H1 (cell line): Measurements from ENCODE around the gene MCMBP. TPM values are rescaled to one million over a fixed set of nuclear protein-coding genes. Genes with fewer than 3 reads are reported as not detected.

Experiments used
- BCL11A ChIP-seq, 2 experiments: IDR thresholded peaks; one replicate each; pipeline ENCODE4 v1.6.1; 2011; ENCODE audit warnings: low read depth in 2 of 2, low read length in 2 of 2, mild to moderate bottlenecking in 2 of 2
- CHD7 ChIP-seq: fragments of 300-600 bp; sonication (generic); IDR thresholded peaks from 2 replicates; pipeline ENCODE4 v1.7.1; 2012; ENCODE audit warnings: low read length, moderate library complexity, mild to moderate bottlenecking, inconsistent platforms; ENCODE audit not compliant: insufficient replicate concordance
- FOSL1 ChIP-seq: IDR thresholded peaks from 2 replicates; pipeline ENCODE4 v1.6.1; 2011; ENCODE audit warnings: mild to moderate bottlenecking, low read depth, low read length, moderate library complexity; ENCODE audit not compliant: insufficient read depth
- HDAC6 ChIP-seq: IDR thresholded peaks from one replicate; pipeline ENCODE4 v1.7.1; 2012; ENCODE audit warnings: low read depth, mild to moderate bottlenecking, inconsistent platforms, low read length, moderate library complexity
- KDM4A ChIP-seq: IDR thresholded peaks from one replicate; pipeline ENCODE4 v1.7.1; 2012; ENCODE audit warnings: low read depth, mild to moderate bottlenecking, moderate library complexity, low read length, inconsistent platforms; ENCODE audit not compliant: severe bottlenecking
- MAX ChIP-seq: IDR thresholded peaks from 2 replicates; pipeline ENCODE4 v1.6.1; 2012; ENCODE audit warnings: inconsistent platforms
- RAD21 ChIP-seq, 2 experiments: IDR thresholded peaks in 1 of 2; conservative IDR thresholded peaks in 1 of 2; 2 replicates each; pipeline ENCODE4 v1.6.1; 2011; ENCODE audit warnings: low read depth in 2 of 2, low read length in 2 of 2, improper control_type of control experiment in 1 of 2, inconsistent platforms in 1 of 2, mild to moderate bottlenecking in 1 of 2, moderate library complexity in 1 of 2
- RBBP5 ChIP-seq: IDR thresholded peaks from 2 replicates; pipeline ENCODE4 v1.7.1; 2012; ENCODE audit warnings: low read depth, mild to moderate bottlenecking, inconsistent platforms, low read length, moderate library complexity, borderline replicate concordance
- SIRT6 ChIP-seq: IDR thresholded peaks from one replicate; pipeline ENCODE4 v1.7.1; 2012; ENCODE audit warnings: low read length, inconsistent platforms
- TAF1 ChIP-seq: IDR thresholded peaks from 2 replicates; pipeline ENCODE4 v1.6.1; 2011; ENCODE audit warnings: mild to moderate bottlenecking, low read depth, low read length
- TBP ChIP-seq: IDR thresholded peaks from 2 replicates; pipeline ENCODE4 v1.6.1; 2011; ENCODE audit warnings: low read depth, low read length, improper control_type of control experiment
- TCF12 ChIP-seq: IDR thresholded peaks from 2 replicates; pipeline ENCODE4 v1.6.1; 2011; ENCODE audit warnings: low read depth, mild to moderate bottlenecking, low read length
- polyA plus RNA-seq, 7 experiments: library from polyadenylated mRNA; depleted of rRNA in 3 of 7; stranded (reverse) in 5 of 7; unstranded in 2 of 7; fragments of >200 nt in 5 of 7; fragments of 200-250 nt in 2 of 7; gene quantifications; 1 replicate in 5 of 7; 2 replicates in 1 of 7; 4 replicates in 1 of 7; pipeline versions ENCODE4 v1.2.1 to v1.2.3, GENCODE V29; 2011 to 2013; ENCODE audit warnings: missing spikeins in 2 of 7, mixed read lengths in 2 of 7
- total RNA-seq: library from RNA; stranded (reverse); fragmentation: NEBNext Ultra II Directional; extraction: Animal tissue kit (Norgen Biotek cat#: 25700); gene quantifications from 2 replicates; pipeline ENCODE4 v1.2.1, GENCODE V29; 2021

Gene MCMBP
- total and polyA plus RNA-seq, 2 of the 8 experiments (the other 6 are each of a cell fraction or from before 2014, with no cell fraction given), result 67.3 to 81.7 TPM

- no peak for TF ChIP-seq CHD7
- no peak for TF ChIP-seq TCF12
- TF ChIP-seq SIRT6, result no peak
- TF ChIP-seq HDAC6, result no peak
- no peak for TF ChIP-seq TAF1
- no peak for TF ChIP-seq FOSL1
- TF ChIP-seq MAX, result no peak
- no peak for TF ChIP-seq RBBP5
- TF ChIP-seq RAD21 (IDR thresholded peaks at IDR 0.05 in 1 of 2, conservative IDR thresholded peaks at IDR 0.05 in 1 of 2; ENCODE audit: low read depth in 2 of 2, low read length in 2 of 2), result no peak
- no peak for TF ChIP-seq TBP
- TF ChIP-seq BCL11A (IDR thresholded peaks at IDR 0.05; ENCODE audit: low read depth in 2 of 2, low read length in 2 of 2), result no peak
- no peak for TF ChIP-seq KDM4A
Measured at GRCh38 chr10:119811122-119811521, 61.5 kb downstream of the MCMBP start (continued).
